GM12878 (cell line): ENCODE data around the gene SNX32. TPM values are rescaled to one million over a fixed set of nuclear protein-coding genes. Genes with fewer than 3 reads are reported as not detected.

Experiments
- ATAC-seq: fragments of 200-7000 bp; cut with Tn5 transposase; 3 replicates; pipeline ENCODE4 v1.9.1; 2020; ENCODE audit warnings: mild to moderate bottlenecking, moderate library complexity
- BruUV-seq: library from RNA; stranded (reverse); fragments of 400-500 nt; replicated peaks from 2 replicates; lab custom pipeline; 2021; lab: Mats Ljungman, UMichigan
- CTCF ChIA-PET: fragments of 300-600 bp; sonication (Branson Sonifier 250); formaldehyde crosslinking; extraction: SDS; loops from one replicate; lab custom pipeline; 2021; ENCODE audit warnings: inconsistent platforms; lab: Yijun Ruan, JAX
- POLR2A ChIA-PET: fragments of 350-600 bp; formaldehyde crosslinking; extraction: SDS; loops from one replicate; lab custom pipeline; 2021; ENCODE audit warnings: inconsistent platforms; lab: Charles Lee
- RAD21 ChIA-PET: fragments of 300-600 bp; sonication (Branson Sonifier 250); formaldehyde crosslinking; loops from one replicate; lab custom pipeline; 2023; ENCODE audit warnings: antibody characterized with exemption; ENCODE audit not compliant: unreplicated experiment; lab: Charles Lee
- SMC1A ChIA-PET: fragments of 300-600 bp; sonication (Branson Sonifier 250); formaldehyde crosslinking; loops from one replicate; lab custom pipeline; 2023; ENCODE audit not compliant: unreplicated experiment, uncharacterized antibody; lab: Charles Lee
- DNase-seq: peaks from one replicate; pipeline ENCODE4 v3.0.0-alpha.2; 2011; ENCODE audit warnings: low read depth, low spot score
- FAIRE-seq: peaks from 3 replicates; lab custom pipeline; 2011; peaks lifted over from hg19 to GRCh38; lab: Jason Lieb, UNC
- H2AFZ ChIP-seq: 2 replicates; pipeline ENCODE4 v1.6.0; 2011; ENCODE audit warnings: low read depth, low read length, control low read depth; ENCODE audit not compliant: control insufficient read depth
- H3K27ac ChIP-seq: 2 replicates; pipeline ENCODE4 v1.5.1; 2011; ENCODE audit warnings: control low read depth; ENCODE audit not compliant: control insufficient read depth, insufficient read depth
- H3K27me3 ChIP-seq, 2 experiments: replicated peaks in 1 of 2; 2 replicates each; pipeline versions ENCODE4 v1.6.0 to v1.6.1; 2011; ENCODE audit warnings: low read length in 1 of 2; ENCODE audit not compliant: control insufficient read depth in 2 of 2, insufficient read depth in 2 of 2
- H3K36me3 ChIP-seq, 2 experiments: 2 replicates each; pipeline ENCODE4 v1.5.1; 2011; ENCODE audit warnings: low read length in 1 of 2; ENCODE audit not compliant: control insufficient read depth in 2 of 2, insufficient read depth in 2 of 2
- H3K4me1 ChIP-seq: 2 replicates; pipeline ENCODE4 v1.6.1; 2011; ENCODE audit warnings: mild to moderate bottlenecking, low read length, moderate library complexity, mixed read lengths; ENCODE audit not compliant: control insufficient read depth, insufficient read depth
- H3K4me2 ChIP-seq: 2 replicates; pipeline ENCODE4 v1.6.0; 2011; ENCODE audit warnings: control low read depth; ENCODE audit not compliant: control insufficient read depth, insufficient read depth
- H3K4me3 ChIP-seq: fragments of 200-600 bp; sonication (generic); 2 replicates; pipeline ENCODE4 v1.5.1; 2016
- H3K79me2 ChIP-seq: 2 replicates; pipeline ENCODE4 v1.6.0; 2011; ENCODE audit warnings: low read length; ENCODE audit not compliant: control insufficient read depth, insufficient read depth
- H3K9ac ChIP-seq: 2 replicates; pipeline ENCODE4 v1.8.0; 2011; ENCODE audit warnings: low read length, control low read depth, mixed read lengths; ENCODE audit not compliant: control insufficient read depth, insufficient read depth
- H3K9me3 ChIP-seq: replicated peaks from 3 replicates; pipeline ENCODE4 v1.5.1; 2011; ENCODE audit warnings: mild to moderate bottlenecking, low read length; ENCODE audit not compliant: control insufficient read depth, insufficient read depth
- H4K20me1 ChIP-seq: 2 replicates; pipeline ENCODE4 v1.6.0; 2011; ENCODE audit not compliant: control insufficient read depth, insufficient read depth
- E4F1 ChIP-seq: fragments of 450-650 bp; IDR thresholded peaks from 2 replicates; pipeline ENCODE4 v1.6.1; 2018; ENCODE audit warnings: borderline replicate concordance, mild to moderate bottlenecking; ENCODE audit not compliant: partially characterized antibody
- NKRF ChIP-seq: fragments of 450-650 bp; conservative IDR thresholded peaks from 2 replicates; pipeline ENCODE4 v1.6.1; 2017; ENCODE audit warnings: mild to moderate bottlenecking, moderate library complexity
- POLR2A ChIP-seq: IDR thresholded peaks from 2 replicates; pipeline ENCODE4 v1.6.1; 2011; ENCODE audit warnings: low read depth, mild to moderate bottlenecking, low read length
- POLR2AphosphoS5 ChIP-seq: IDR thresholded peaks from 2 replicates; pipeline ENCODE4 v1.6.1; 2011; ENCODE audit warnings: mild to moderate bottlenecking, low read length, inconsistent platforms
- SUPT20H ChIP-seq: IDR thresholded peaks from 2 replicates; pipeline ENCODE4 v1.6.1; 2011; ENCODE audit warnings: low read depth, mild to moderate bottlenecking, low read length, moderate library complexity, borderline replicate concordance; ENCODE audit not compliant: control insufficient read depth
- WGBS: methylation state at CpG from one replicate; pipeline ENCODE4 v1.1.6; 2016; ENCODE audit warnings: low lambda C conversion rate; ENCODE audit not compliant: insufficient replicate concordance, insufficient coverage; ENCODE audit errors: missing lambda C conversion rate; 5-methylcytosine and 5-hydroxymethylcytosine counted together
- in situ Hi-C: fragments of 300-500 bp; cut with MboI; formaldehyde crosslinking; loops from 9 replicates; pipeline ENCODE4 v1.14.3; 2018; ENCODE audit warnings: mixed read lengths
- intact Hi-C: fragments of 100-400 bp; cut with micrococcal nuclease; formaldehyde crosslinking; loops from one replicate; pipeline ENCODE4 v1.14.2; 2022; ENCODE audit not compliant: unreplicated experiment
- polyA plus RNA-seq, 11 experiments: library from polyadenylated mRNA; depleted of rRNA in 4 of 11; unstranded in 6 of 11; stranded (reverse) in 5 of 11; fragments of >200 nt; fragmentation: Nextera tagmentation in 4 of 11; fragmentation: Illumina TruSeq in 1 of 11; extraction: Ambion mirVana in 4 of 11; extraction: Trizol in 1 of 11; gene quantifications; 1 replicate in 1 of 11; 2 replicates in 10 of 11; pipeline versions ENCODE4 v1.2.1 to v1.2.3, GENCODE V29; 2011 to 2016; ENCODE audit warnings: inconsistent platforms in 2 of 11, missing spikeins in 2 of 11, low read depth in 1 of 11
- total RNA-seq, 4 experiments: library from RNA; depleted of rRNA in 3 of 4; stranded (reverse); fragments of >200 nt in 3 of 4; fragmentation: Illumina TruSeq in 1 of 4; extraction: Trizol in 1 of 4; gene quantifications; 2 replicates each; pipeline versions ENCODE4 v1.2.1 to v1.2.3, GENCODE V29; 2013 to 2021
- TF ChIP-seq, protein P1 (sequence below): IDR thresholded peaks from 2 replicates; pipeline ENCODE4 v1.6.1; 2012; ENCODE audit warnings: low read depth, low read length, improper control_type of control experiment

SNX32 gene
- total and polyA plus RNA-seq, 10 of the 15 experiments (the other 5 are each of a cell fraction or from before 2014, with no cell fraction given) = 0.04 to 1.5 (median 0.11) TPM; not detected in 1

DNA sequence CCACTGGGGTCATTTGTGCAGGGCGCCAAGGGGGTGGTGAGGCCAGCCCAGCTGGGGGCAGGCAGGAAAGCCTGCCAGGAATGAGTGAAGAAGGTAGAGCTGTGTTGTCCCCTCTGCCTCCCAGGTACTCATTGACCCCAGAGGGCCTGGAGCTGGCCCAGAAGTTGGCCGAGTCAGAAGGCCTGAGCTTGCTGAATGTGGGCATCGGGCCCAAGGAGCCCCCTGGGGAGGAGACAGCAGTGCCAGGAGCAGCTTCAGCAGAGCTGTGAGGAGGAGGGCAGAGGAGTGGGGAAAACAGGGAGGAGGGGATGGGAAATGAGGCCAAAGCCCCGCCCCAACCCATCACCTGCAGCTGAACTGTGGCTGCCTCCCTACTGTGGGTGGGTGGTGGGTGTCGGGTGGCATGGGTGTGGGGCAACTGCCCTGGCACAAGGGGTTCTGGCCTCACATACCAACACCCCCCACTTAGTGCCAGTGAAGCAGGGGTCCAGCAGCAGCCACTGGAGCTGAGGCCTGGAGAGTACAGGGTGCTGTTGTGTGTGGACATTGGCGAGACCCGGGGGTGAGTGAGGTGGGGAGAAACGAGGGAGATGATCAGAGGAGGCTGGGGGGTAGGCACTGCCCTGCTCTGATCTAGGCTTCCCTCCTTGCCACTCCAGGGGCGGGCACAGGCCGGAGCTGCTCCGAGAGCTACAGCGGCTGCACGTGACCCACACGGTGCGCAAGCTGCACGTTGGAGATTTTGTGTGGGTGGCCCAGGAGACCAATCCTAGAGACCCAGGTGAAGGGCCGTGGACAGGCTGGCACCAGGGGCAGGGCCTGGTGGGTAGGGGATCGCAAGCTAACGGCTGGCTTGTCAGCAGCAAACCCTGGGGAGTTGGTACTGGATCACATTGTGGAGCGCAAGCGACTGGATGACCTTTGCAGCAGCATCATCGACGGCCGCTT, 29.5 kb downstream of the SNX32 start:
- ATAC-seq (no peak), FAIRE-seq (no peak), DNase-seq (no peak)
- ChIA-PET RAD21 (no interaction called here), POLR2A (interaction anchor here (0.8 to 5.6 kb wide), 2 partner anchors 28 to 152 kb away, joined by 4 to 155 read pairs; partner anchors contain the start of genes CCDC85B and FIBP), SMC1A (no interaction called here), CTCF (interaction anchor here (1.3 to 1.4 kb wide), 2 partner anchors 21 to 24 kb away, joined by 3 read pairs; no protein-coding TSS in a partner anchor)
- Histone ChIP-seq H3K27ac (no peak overlapping the region), H3K4me3 (no peak overlapping the region), H4K20me1 (no peaks in the 10 kb centered on the region; the same call in 1 of the 2 replicates), H3K79me2 (peaks cover 26% of the 10 kb centered on the region), H2AFZ (no peak overlapping the region), H3K4me2 (peak overlapping the region; percentile 97; the same call in 1 of the 2 replicates), H3K36me3 (peaks cover 23 to 38% of the 10 kb centered on the region in 2 experiments), H3K9ac (no peak overlapping the region), H3K27me3 (no peaks in the 10 kb centered on the region), H3K4me1 (peaks cover 15% of the 10 kb centered on the region), H3K9me3 (no peaks in the 10 kb centered on the region)
- in situ Hi-C loops (loop anchor here (25.0 kb wide), 1 partner anchor 1626 kb away; the partner anchor contains the start of genes DNAJC4, FKBP2, NUDT22 and PPP1R14B), intact Hi-C loops (no loop called here)
- BruUV-seq = no TSS peak
- TF ChIP-seq E4F1 (no peak), POLR2AphosphoS5 (peak; percentile 29; the same call in 1 of the 2 replicates), SUPT20H (no peak), NKRF (no peak), POLR2A (0 out of 2 replicates have a peak, but pooled peaks have one; percentile 25)
- TF ChIP-seq, protein P1, sequence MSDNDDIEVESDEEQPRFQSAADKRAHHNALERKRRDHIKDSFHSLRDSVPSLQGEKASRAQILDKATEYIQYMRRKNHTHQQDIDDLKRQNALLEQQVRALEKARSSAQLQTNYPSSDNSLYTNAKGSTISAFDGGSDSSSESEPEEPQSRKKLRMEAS = no peak
- 95% methylated on average over 24 of the region's 24 CpGs for WGBS
